Activated CD8-positive, alpha-beta T cell treated with anti-CD3 and anti-CD28 coated beads, Interleukin-2, amount 10 ng/mL, durations not matched to agents 7 days and 5 days (primary cell): ENCODE results near the gene ASIC4. TPM values are rescaled to one million over a fixed set of nuclear protein-coding genes. Genes with fewer than 3 reads are reported as not detected.

ENCODE experiments used
- ATAC-seq: fragments of 150-1000 bp; cut with Tn5 transposase; one replicate; pipeline ENCODE4 v1.10.0; 2021; ENCODE audit warnings: moderate library complexity
- CTCF ChIA-PET: fragments of 350-600 bp; sonication (Branson Sonifier 250); formaldehyde crosslinking; loops from one replicate; lab custom pipeline; 2021; ENCODE audit warnings: antibody characterized with exemption; lab: Charles Lee
- POLR2A ChIA-PET: fragments of 350-600 bp; sonication (Branson Sonifier 250); formaldehyde crosslinking; loops from one replicate; lab custom pipeline; 2021; ENCODE audit warnings: antibody characterized with exemption; lab: Charles Lee
- DNase-seq: peaks from one replicate; pipeline ENCODE4 v3.0.0-alpha.2; 2020
- H3K27ac Mint-ChIP-seq: one replicate; pipeline ENCODE4 v1.8.0; 2021; ENCODE audit warnings: mild to moderate bottlenecking, mixed read lengths
- H3K27me3 Mint-ChIP-seq: one replicate; pipeline ENCODE4 v1.8.0; 2021; ENCODE audit warnings: low read depth, mixed read lengths
- H3K36me3 Mint-ChIP-seq: one replicate; pipeline ENCODE4 v1.8.0; 2021; ENCODE audit warnings: low read depth, mixed read lengths
- H3K4me1 Mint-ChIP-seq: one replicate; pipeline ENCODE4 v1.8.0; 2021; ENCODE audit warnings: low read depth, mixed read lengths
- H3K4me3 Mint-ChIP-seq: one replicate; pipeline ENCODE4 v1.8.0; 2021; ENCODE audit warnings: mild to moderate bottlenecking, mixed read lengths
- H3K9me3 Mint-ChIP-seq: one replicate; pipeline ENCODE4 v1.8.0; 2022; ENCODE audit warnings: mixed read lengths; ENCODE audit not compliant: insufficient read depth
- total RNA-seq, 2 experiments: library from RNA; stranded (reverse); gene quantifications; one replicate each; pipeline ENCODE4 v1.2.3, GENCODE V29; 2021

The ASIC4 gene
- total RNA-seq, 2 experiments from 2014 or later: not detected

- ATAC-seq (peak; percentile 89), DNase-seq (peak; percentile 80)
- no peak overlapping the region for H3K27ac Mint-ChIP-seq
- CTCF ChIA-PET: interaction anchor here (1.8 to 3.6 kb wide), 3 partner anchors 8 to 11 kb away, joined by 8 to 17 read pairs (median 8); partner anchors contain the start of genes CHPF and TMEM198
- POLR2A ChIA-PET: no interaction called here
- no peaks in the 10 kb centered on the region for H3K9me3 Mint-ChIP-seq
- H3K4me1 Mint-ChIP-seq: peaks cover 7% of the 10 kb centered on the region
- no peaks in the 10 kb centered on the region for H3K36me3 Mint-ChIP-seq
- H3K27me3 Mint-ChIP-seq: peaks cover 28% of the 10 kb centered on the region
- peak overlapping the region; percentile 69 for H3K4me3 Mint-ChIP-seq
These were observed 38.3 kb downstream of the ASIC4 start for GRCh38 chr2:219552382-219553167.

DNA sequence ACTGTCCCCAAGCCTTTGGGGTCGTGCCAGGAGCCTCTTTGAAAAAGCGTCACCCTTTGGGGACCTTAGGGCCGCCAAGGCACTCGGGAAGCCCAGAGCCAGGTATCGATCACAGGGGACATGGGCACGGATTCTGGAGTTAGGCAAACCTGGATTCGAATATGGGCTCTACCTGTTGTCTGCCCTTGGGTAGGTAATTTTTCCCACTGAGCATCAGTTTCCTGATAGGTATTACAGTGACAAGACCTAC is 38.8 kb downstream of the ASIC4 start:
- Mint-ChIP-seq H3K9me3 (no peaks in the 10 kb centered on the region), H3K4me1 (peaks cover 7% of the 10 kb centered on the region), H3K27me3 (peaks cover 28% of the 10 kb centered on the region), H3K36me3 (no peaks in the 10 kb centered on the region), H3K27ac (no peak overlapping the region), H3K4me3 (peak overlapping the region; percentile 13)
- DNase-seq (no peak), ATAC-seq (no peak)
- POLR2A ChIA-PET: no interaction called here
- CTCF ChIA-PET: interaction anchor here (1.8 to 3.6 kb wide), 2 partner anchors 9 to 12 kb away, joined by 8 to 17 read pairs; partner anchors contain the start of genes CHPF and TMEM198

GRCh38 chr2:219553463-219553963 is 39.2 kb downstream of the ASIC4 start:
- POLR2A ChIA-PET: no interaction called here
- Mint-ChIP-seq H3K27ac (no peak overlapping the region), H3K27me3 (peaks cover 28% of the 10 kb centered on the region), H3K4me3 (peak overlapping the region; percentile 13), H3K36me3 (no peaks in the 10 kb centered on the region), H3K4me1 (peaks cover 7% of the 10 kb centered on the region), H3K9me3 (no peaks in the 10 kb centered on the region)
- no peak for DNase-seq
- ATAC-seq: no peak
- CTCF ChIA-PET: interaction anchor here (3.6 kb wide), 1 partner anchor 12 kb away, joined by 17 read pairs; no protein-coding TSS in a partner anchor

DNA sequence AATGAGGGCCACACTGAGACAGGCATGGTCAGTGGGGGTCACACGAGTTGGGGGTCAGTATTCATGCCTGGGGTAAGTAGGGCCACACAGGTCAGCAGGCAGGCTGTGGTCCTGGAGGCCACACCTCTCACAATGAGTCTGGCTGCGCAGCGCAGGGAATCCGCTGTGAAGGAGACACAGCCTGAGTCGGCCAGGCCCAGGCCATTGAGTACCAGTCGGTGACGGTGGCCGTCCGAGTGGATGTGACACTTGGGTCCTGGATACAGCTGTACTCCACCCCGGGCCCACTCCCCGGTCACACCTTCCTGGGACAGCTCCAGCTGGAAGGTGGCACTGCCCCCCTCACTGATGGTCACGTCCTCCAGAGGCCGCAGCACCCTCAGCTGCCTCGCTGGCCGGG is 40.1 kb downstream of the ASIC4 start:
- DNase-seq (no peak), ATAC-seq (no peak)
- ChIA-PET CTCF (no interaction called here), POLR2A (no interaction called here)
- Mint-ChIP-seq H3K9me3 (no peaks in the 10 kb centered on the region), H3K27me3 (peaks cover 28% of the 10 kb centered on the region), H3K4me1 (peaks cover 7% of the 10 kb centered on the region), H3K27ac (no peak overlapping the region), H3K36me3 (no peaks in the 10 kb centered on the region), H3K4me3 (no peak overlapping the region)

DNA sequence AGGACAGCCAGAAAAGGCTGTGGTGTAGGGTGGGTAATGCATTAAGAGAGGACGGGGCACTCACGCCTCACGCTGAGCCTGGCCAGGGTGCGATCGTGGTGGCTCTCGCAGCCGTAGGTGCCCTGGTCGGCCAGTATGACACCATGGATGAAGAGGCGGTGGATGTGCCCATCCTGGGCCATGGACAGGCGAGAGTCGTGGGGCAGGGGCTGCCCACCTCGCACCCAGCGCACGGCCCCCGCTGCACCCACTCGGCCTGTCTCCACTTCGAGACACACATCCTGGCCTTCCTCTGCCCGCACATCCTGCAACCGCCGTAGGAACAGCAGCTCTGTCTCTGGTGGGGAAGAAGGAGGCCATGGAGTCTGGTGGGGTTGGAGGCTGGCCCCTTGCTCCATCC is 41.7 kb downstream of the ASIC4 start:
- H3K9me3 Mint-ChIP-seq: no peaks in the 10 kb centered on the region
- no peak overlapping the region for H3K27ac Mint-ChIP-seq
- ATAC-seq (no peak), DNase-seq (no peak)
- ChIA-PET CTCF (no interaction called here), POLR2A (no interaction called here)
- peaks cover 18% of the 10 kb centered on the region for H3K27me3 Mint-ChIP-seq
- no peak overlapping the region for H3K4me3 Mint-ChIP-seq
- H3K4me1 Mint-ChIP-seq: peaks cover 5% of the 10 kb centered on the region
- no peaks in the 10 kb centered on the region for H3K36me3 Mint-ChIP-seq

GRCh38 chr2:219556413-219556812 is 42.1 kb downstream of the ASIC4 start:
- H3K27me3 Mint-ChIP-seq: peaks cover 16% of the 10 kb centered on the region
- CTCF ChIA-PET: no interaction called here

DNA sequence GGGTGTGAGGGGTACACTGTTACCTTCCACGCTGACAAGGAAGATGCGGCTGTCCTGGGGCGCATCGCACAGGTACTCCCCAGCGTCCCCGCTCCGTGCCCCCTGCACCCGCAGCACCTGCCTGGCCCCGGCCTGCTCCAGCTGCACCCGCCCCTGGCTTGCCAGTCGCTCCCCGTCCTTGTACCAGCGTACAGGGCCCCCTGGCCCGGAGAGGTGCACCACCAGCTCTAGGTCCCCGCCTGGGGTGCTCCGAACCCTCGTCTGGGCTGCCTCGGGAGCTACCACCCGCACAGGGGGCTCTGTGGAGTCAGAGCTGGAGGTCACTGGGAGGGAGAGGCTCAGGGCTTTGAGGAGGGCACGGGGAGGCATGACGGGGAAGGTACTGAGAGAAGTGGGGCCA is 43.0 kb downstream of the ASIC4 start:
- no peak for ATAC-seq
- no peaks in the 10 kb centered on the region for H3K4me1 Mint-ChIP-seq
- H3K27ac Mint-ChIP-seq: no peak overlapping the region
- ChIA-PET CTCF (no interaction called here), POLR2A (no interaction called here)
- no peak for DNase-seq
- H3K9me3 Mint-ChIP-seq: no peaks in the 10 kb centered on the region
- peaks cover 8% of the 10 kb centered on the region for H3K27me3 Mint-ChIP-seq
- no peak overlapping the region for H3K4me3 Mint-ChIP-seq
- H3K36me3 Mint-ChIP-seq: no peaks in the 10 kb centered on the region

More at GRCh38 chr2:219556413-219556812, 42.1 kb downstream of the ASIC4 start:
- DNase-seq: no peak
- Mint-ChIP-seq H3K4me1 (peaks cover 5% of the 10 kb centered on the region), H3K9me3 (no peaks in the 10 kb centered on the region), H3K4me3 (no peak overlapping the region), H3K36me3 (no peaks in the 10 kb centered on the region), H3K27ac (no peak overlapping the region)
- ATAC-seq: no peak
- POLR2A ChIA-PET: no interaction called here

GRCh38 chr2:219557791-219558785 is 43.8 kb downstream of the ASIC4 start:
- no peak overlapping the region for H3K4me3 Mint-ChIP-seq
- ChIA-PET POLR2A (no interaction called here), CTCF (interaction anchor here (4.0 kb wide), 1 partner anchor 9 kb away, joined by 17 read pairs; no protein-coding TSS in a partner anchor)
- DNase-seq: no peak
- H3K4me1 Mint-ChIP-seq: no peaks in the 10 kb centered on the region
- peaks cover 8% of the 10 kb centered on the region for H3K27me3 Mint-ChIP-seq
- H3K36me3 Mint-ChIP-seq: no peaks in the 10 kb centered on the region
- no peak overlapping the region for H3K27ac Mint-ChIP-seq
- no peaks in the 10 kb centered on the region for H3K9me3 Mint-ChIP-seq
- ATAC-seq: no peak

- Mint-ChIP-seq H3K4me1 (no peaks in the 10 kb centered on the region), H3K36me3 (no peaks in the 10 kb centered on the region), H3K4me3 (no peak overlapping the region), H3K9me3 (no peaks in the 10 kb centered on the region), H3K27me3 (no peaks in the 10 kb centered on the region), H3K27ac (no peak overlapping the region)
- CTCF ChIA-PET: interaction anchor here (0.8 to 4.0 kb wide), 17 partner anchors 8 to 137 kb away, joined by 3 to 21 read pairs (median 4); partner anchors contain the start of genes CHPF, OBSL1, STK11IP and TMEM198
- no peak for DNase-seq
- no peak for ATAC-seq
- POLR2A ChIA-PET: no interaction called here
These were observed 45.1 kb downstream of the ASIC4 start for GRCh38 chr2:219559156-219559915.

GRCh38 chr2:219560037-219560892 is 46.0 kb downstream of the ASIC4 start:
- DNase-seq: no peak
- H3K9me3 Mint-ChIP-seq: no peaks in the 10 kb centered on the region

More at GRCh38 chr2:219560037-219560892, 46.0 kb downstream of the ASIC4 start:
- POLR2A ChIA-PET: no interaction called here
- ATAC-seq: peak; percentile 16
- CTCF ChIA-PET: interaction anchor here (0.7 to 4.0 kb wide), 20 partner anchors 9 to 215 kb away, joined by 3 to 21 read pairs (median 4); partner anchors contain the start of genes CHPF, OBSL1, STK11IP and TMEM198
- no peak overlapping the region for H3K27ac Mint-ChIP-seq
- H3K27me3 Mint-ChIP-seq: no peaks in the 10 kb centered on the region
- no peaks in the 10 kb centered on the region for H3K36me3 Mint-ChIP-seq
- H3K4me1 Mint-ChIP-seq: no peaks in the 10 kb centered on the region
- no peak overlapping the region for H3K4me3 Mint-ChIP-seq
